SK-N-SH (cell line): ENCODE results near the gene LRP2BP. TPM values are rescaled to one million over a fixed set of nuclear protein-coding genes. Genes with fewer than 3 reads are reported as not detected.

Source experiments
- CTCF ChIA-PET: fragments of 300-600, 350-600 bp; formaldehyde crosslinking; extraction: SDS; loops from one replicate; lab custom pipeline; 2021; lab: Yijun Ruan, JAX
- POLR2A ChIA-PET: fragments of 350-600 bp; sonication (Branson Sonifier 250); formaldehyde crosslinking; extraction: SDS; loops from one replicate; lab custom pipeline; 2020; ENCODE audit warnings: antibody characterized with exemption, inconsistent platforms; lab: Yijun Ruan, JAX
- DNase-seq: peaks from one replicate; pipeline ENCODE4 v3.0.0; 2012
- H2AFZ ChIP-seq: fragments of 200-600 bp; sonication (generic); 2 replicates; pipeline ENCODE4 v1.8.1; 2016; ENCODE audit warnings: antibody characterized with exemption, mild to moderate bottlenecking, low read depth
- H3F3A ChIP-seq: fragments of 200-600 bp; sonication (generic); replicated peaks from 2 replicates; pipeline ENCODE3; 2016; ENCODE audit warnings: antibody characterized with exemption, mild to moderate bottlenecking; ENCODE audit not compliant: insufficient read depth
- H3K27ac ChIP-seq, 2 experiments: fragments of 200-500 bp in 1 of 2; fragments of 200-600 bp in 1 of 2; sonication (Bioruptor generic) in 1 of 2; sonication (generic), shearing (Covaris generic) in 1 of 2; 2 replicates each; pipeline versions ENCODE4 v1.5.1 to v1.6.1; 2014 to 2016; ENCODE audit warnings: low read depth in 2 of 2, inconsistent platforms in 1 of 2, low read length in 1 of 2, mild to moderate bottlenecking in 1 of 2, mixed read lengths in 1 of 2
- H3K27me3 ChIP-seq: fragments of 200-600 bp; sonication (generic), shearing (Covaris generic); 2 replicates; pipeline ENCODE4 v1.6.1; 2016; ENCODE audit warnings: mixed run types; ENCODE audit not compliant: insufficient read depth
- H3K36me3 ChIP-seq, 2 experiments: fragments of 200-500 bp in 1 of 2; fragments of 200-600 bp in 1 of 2; sonication (Bioruptor generic) in 1 of 2; sonication (generic) in 1 of 2; replicated peaks in 1 of 2; 2 replicates each; pipeline versions ENCODE3 to v1.5.1; 2014 to 2016; ENCODE audit warnings: low read length in 1 of 2, mild to moderate bottlenecking in 1 of 2; ENCODE audit not compliant: insufficient read depth in 2 of 2, control insufficient read depth in 1 of 2
- H3K4me1 ChIP-seq, 2 experiments: fragments of 200-500 bp in 1 of 2; fragments of 200-600 bp in 1 of 2; sonication (Bioruptor generic) in 1 of 2; sonication (generic), shearing (Covaris generic) in 1 of 2; 2 replicates each; pipeline versions ENCODE4 v1.5.1 to v1.6.1; 2014 to 2016; ENCODE audit warnings: low read depth in 1 of 2, low read length in 1 of 2, mixed run types in 1 of 2; ENCODE audit not compliant: insufficient read depth in 2 of 2, control insufficient read depth in 1 of 2
- H3K4me2 ChIP-seq: fragments of 200-600 bp; sonication (generic), shearing (Covaris generic); 2 replicates; pipeline ENCODE4 v1.6.1; 2017; ENCODE audit warnings: mixed run types
- H3K4me3 ChIP-seq, 2 experiments: fragments of 200-500 bp in 1 of 2; fragments of 200-600 bp in 1 of 2; sonication (Bioruptor generic) in 1 of 2; sonication (generic), shearing (Covaris generic) in 1 of 2; 2 replicates each; pipeline versions ENCODE4 v1.5.1 to v1.8.1; 2014 to 2016; ENCODE audit warnings: low read depth in 2 of 2, inconsistent platforms in 1 of 2, low read length in 1 of 2, mild to moderate bottlenecking in 1 of 2, mixed read lengths in 1 of 2, moderate library complexity in 1 of 2
- H3K79me2 ChIP-seq: fragments of 200-600 bp; sonication (generic); 2 replicates; pipeline ENCODE4 v1.8.1; 2017; ENCODE audit warnings: mild to moderate bottlenecking; ENCODE audit not compliant: insufficient read depth
- H3K9ac ChIP-seq: fragments of 200-600 bp; sonication (generic); 2 replicates; pipeline ENCODE4 v1.6.1; 2017; ENCODE audit warnings: mixed run types
- H3K9me2 ChIP-seq: fragments of 200-600 bp; sonication (generic); 2 replicates; pipeline ENCODE4 v1.6.1; 2017; ENCODE audit warnings: mixed run types
- H3K9me3 ChIP-seq: fragments of 200-600 bp; sonication (generic); 2 replicates; pipeline ENCODE4 v1.6.1; 2017; ENCODE audit warnings: mixed run types, mild to moderate bottlenecking, moderate library complexity
- H4K20me1 ChIP-seq: fragments of 200-600 bp; sonication (generic); 2 replicates; pipeline ENCODE4 v1.6.1; 2017; ENCODE audit warnings: mild to moderate bottlenecking, mixed run types; ENCODE audit not compliant: insufficient read depth
- GATA2 ChIP-seq: sonication (generic); formaldehyde crosslinking; IDR thresholded peaks from 2 replicates; pipeline ENCODE4 v1.5.0; 2020; ENCODE audit warnings: mild to moderate bottlenecking, missing genetic modification reagents
- JUND ChIP-seq: IDR thresholded peaks from 2 replicates; pipeline ENCODE4 v1.4.0; 2012
- MXI1 ChIP-seq: IDR thresholded peaks from 2 replicates; pipeline ENCODE4 v1.6.1; 2012; ENCODE audit warnings: mild to moderate bottlenecking, low read depth, low read length, improper control_type of control experiment
- NRF1 ChIP-seq: IDR thresholded peaks from 2 replicates; pipeline ENCODE4 v1.6.1; 2012; ENCODE audit warnings: low read depth, mild to moderate bottlenecking, low read length
- RAD21 ChIP-seq: IDR thresholded peaks from 2 replicates; pipeline ENCODE4 v1.6.1; 2012; ENCODE audit warnings: mild to moderate bottlenecking, low read length
- SMC3 ChIP-seq: IDR thresholded peaks from 2 replicates; pipeline ENCODE4 v1.6.1; 2012; ENCODE audit warnings: low read depth, low read length, improper control_type of control experiment
- YY1 ChIP-seq: IDR thresholded peaks from 2 replicates; pipeline ENCODE4 v1.4.0; 2012; ENCODE audit warnings: low read depth, mild to moderate bottlenecking
- whole genome bisulfite sequencing: methylation state at CpG from one replicate; pipeline ENCODE4 v1.1.6; 2017; ENCODE audit warnings: low lambda C conversion rate; 5-methylcytosine and 5-hydroxymethylcytosine counted together
- polyA plus RNA-seq, 3 experiments: library from polyadenylated mRNA; depleted of rRNA; stranded (reverse); fragments of >200 nt; gene quantifications; 2 replicates each; pipeline ENCODE4 v1.2.3, GENCODE V29; 2012
- TF ChIP-seq, protein P1 (sequence below): IDR thresholded peaks from 2 replicates; pipeline ENCODE4; 2012
- TF ChIP-seq, protein P2 (sequence below): IDR thresholded peaks from 2 replicates; pipeline ENCODE4 v1.6.1; 2012; ENCODE audit warnings: mild to moderate bottlenecking, low read depth, low read length, moderate library complexity

Gene LRP2BP
- polyA plus RNA-seq, 1 of the 3 experiments (the other 2 are of a cell fraction): 0.30 TPM

GRCh38 chr4:185412412-185412811 lies 16.7 kb upstream of the LRP2BP start:
- Histone ChIP-seq H3K9me2 (no peaks in the 10 kb centered on the region), H3K27ac (peak overlapping the region in 1 of 2 experiments; percentile 37; a peak in 2 of 4 replicates), H3K4me3 (no peak overlapping the region), H3K4me2 (peak overlapping the region; percentile 12; the same call in 1 of the 2 replicates), H3K27me3 (no peaks in the 10 kb centered on the region), H3F3A (peaks cover 9% of the 10 kb centered on the region), H2AFZ (no peak overlapping the region), H4K20me1 (no peaks in the 10 kb centered on the region), H3K9me3 (no peaks in the 10 kb centered on the region), H3K36me3 (peaks cover 60% of the 10 kb centered on the region in 2 experiments), H3K79me2 (no peaks in the 10 kb centered on the region), H3K4me1 (0 out of 4 replicates have a peak, but pooled peaks cover 0 to 8% of the 10 kb centered on the region in 2 experiments), H3K9ac (peak overlapping the region; percentile 25; the same call in 1 of the 2 replicates)
- no peak for DNase-seq
- 91% methylated on average over 5 of the region's 5 CpGs for WGBS
- POLR2A ChIA-PET: no interaction called here
- TF ChIP-seq SMC3: no peak
- TF ChIP-seq, protein P1, sequence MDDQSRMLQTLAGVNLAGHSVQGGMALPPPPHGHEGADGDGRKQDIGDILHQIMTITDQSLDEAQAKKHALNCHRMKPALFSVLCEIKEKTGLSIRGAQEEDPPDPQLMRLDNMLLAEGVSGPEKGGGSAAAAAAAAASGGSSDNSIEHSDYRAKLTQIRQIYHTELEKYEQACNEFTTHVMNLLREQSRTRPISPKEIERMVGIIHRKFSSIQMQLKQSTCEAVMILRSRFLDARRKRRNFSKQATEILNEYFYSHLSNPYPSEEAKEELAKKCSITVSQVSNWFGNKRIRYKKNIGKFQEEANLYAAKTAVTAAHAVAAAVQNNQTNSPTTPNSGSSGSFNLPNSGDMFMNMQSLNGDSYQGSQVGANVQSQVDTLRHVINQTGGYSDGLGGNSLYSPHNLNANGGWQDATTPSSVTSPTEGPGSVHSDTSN: no peak
- no peak for TF ChIP-seq NRF1
- no peak for TF ChIP-seq GATA2 (CRISPR knock-in tag)
- TF ChIP-seq YY1: no peak
- TF ChIP-seq JUND: no peak
- TF ChIP-seq RAD21: no peak
- no peak for TF ChIP-seq MXI1
- CTCF ChIA-PET: interaction anchor here (0.6 to 1.2 kb wide), 3 partner anchors 44 to 609 kb away, joined by 3 to 4 read pairs (median 3); no protein-coding TSS in a partner anchor

GRCh38 chr4:185411849-185412248 lies 16.1 kb upstream of the LRP2BP start:
- H3K9me3 ChIP-seq: no peaks in the 10 kb centered on the region
- WGBS: 95% methylated on average over 5 of the region's 5 CpGs
- H3K9ac ChIP-seq: peak overlapping the region; percentile 25; the same call in 1 of the 2 replicates
- H3F3A ChIP-seq: peaks cover 9% of the 10 kb centered on the region
- no peaks in the 10 kb centered on the region for H3K9me2 ChIP-seq
- no peak overlapping the region for H3K4me2 ChIP-seq
- no peaks in the 10 kb centered on the region for H3K79me2 ChIP-seq
- no peaks in the 10 kb centered on the region for H4K20me1 ChIP-seq
- TF ChIP-seq, protein P2, sequence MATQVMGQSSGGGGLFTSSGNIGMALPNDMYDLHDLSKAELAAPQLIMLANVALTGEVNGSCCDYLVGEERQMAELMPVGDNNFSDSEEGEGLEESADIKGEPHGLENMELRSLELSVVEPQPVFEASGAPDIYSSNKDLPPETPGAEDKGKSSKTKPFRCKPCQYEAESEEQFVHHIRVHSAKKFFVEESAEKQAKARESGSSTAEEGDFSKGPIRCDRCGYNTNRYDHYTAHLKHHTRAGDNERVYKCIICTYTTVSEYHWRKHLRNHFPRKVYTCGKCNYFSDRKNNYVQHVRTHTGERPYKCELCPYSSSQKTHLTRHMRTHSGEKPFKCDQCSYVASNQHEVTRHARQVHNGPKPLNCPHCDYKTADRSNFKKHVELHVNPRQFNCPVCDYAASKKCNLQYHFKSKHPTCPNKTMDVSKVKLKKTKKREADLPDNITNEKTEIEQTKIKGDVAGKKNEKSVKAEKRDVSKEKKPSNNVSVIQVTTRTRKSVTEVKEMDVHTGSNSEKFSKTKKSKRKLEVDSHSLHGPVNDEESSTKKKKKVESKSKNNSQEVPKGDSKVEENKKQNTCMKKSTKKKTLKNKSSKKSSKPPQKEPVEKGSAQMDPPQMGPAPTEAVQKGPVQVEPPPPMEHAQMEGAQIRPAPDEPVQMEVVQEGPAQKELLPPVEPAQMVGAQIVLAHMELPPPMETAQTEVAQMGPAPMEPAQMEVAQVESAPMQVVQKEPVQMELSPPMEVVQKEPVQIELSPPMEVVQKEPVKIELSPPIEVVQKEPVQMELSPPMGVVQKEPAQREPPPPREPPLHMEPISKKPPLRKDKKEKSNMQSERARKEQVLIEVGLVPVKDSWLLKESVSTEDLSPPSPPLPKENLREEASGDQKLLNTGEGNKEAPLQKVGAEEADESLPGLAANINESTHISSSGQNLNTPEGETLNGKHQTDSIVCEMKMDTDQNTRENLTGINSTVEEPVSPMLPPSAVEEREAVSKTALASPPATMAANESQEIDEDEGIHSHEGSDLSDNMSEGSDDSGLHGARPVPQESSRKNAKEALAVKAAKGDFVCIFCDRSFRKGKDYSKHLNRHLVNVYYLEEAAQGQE: no peak
- TF ChIP-seq JUND: no peak
- TF ChIP-seq, all 33 proteins: peak for 0
- Histone ChIP-seq H2AFZ (no peak overlapping the region), H3K36me3 (peaks cover 55 to 57% of the 10 kb centered on the region in 2 experiments), H3K4me3 (no peak overlapping the region), H3K27me3 (no peaks in the 10 kb centered on the region), H3K4me1 (0 out of 4 replicates have a peak, but pooled peaks cover 0 to 8% of the 10 kb centered on the region in 2 experiments), H3K27ac (peak overlapping the region in 1 of 2 experiments; percentile 37; a peak in 2 of 4 replicates)
- no peak for DNase-seq
- ChIA-PET CTCF (interaction anchor here (0.8 kb wide), 1 partner anchor 406 kb away, joined by 3 read pairs; no protein-coding TSS in a partner anchor), POLR2A (no interaction called here)
